ENCODE results near the gene IQSEC3. TPM values are rescaled to one million over a fixed set of nuclear protein-coding genes. Genes with fewer than 3 reads are reported as not detected.
"Not testable (repeated sequence)": the region's sequence is repeated elsewhere in the genome, so short reads cannot be mapped to it uniquely, and the experiment has no call there.

IQSEC3 gene
- total RNA-seq, 2 donors from 2014 or later: 0.16 TPM; not detected in 1

- not testable (repeated sequence) for H3K9ac ChIP-seq (ENCODE audit: low read depth in 2 of 2, low read length in 2 of 2); H3K27me3 ChIP-seq; H3K9me3 ChIP-seq
Observed at GRCh38 chr12:52902-53734, 13.4 kb upstream of the IQSEC3 start.

GRCh38 chr12:53735-54730, 12.5 kb upstream of the IQSEC3 start:
- H3K27ac ChIP-seq: no peak overlapping the region
- no peak for DNase-seq
- no peaks in the 10 kb centered on the region for H3K9me3 ChIP-seq
- TF ChIP-seq CTCF (IDR thresholded peaks at IDR 0.05): no peak
- H3K9ac ChIP-seq (ENCODE audit: low read depth in 2 of 2, low read length in 2 of 2): no peak overlapping the region
- no peaks in the 10 kb centered on the region for H3K27me3 ChIP-seq
- no peaks in the 10 kb centered on the region for H3K36me3 ChIP-seq
- H3K4me3 ChIP-seq: no peak overlapping the region
- intact Hi-C loops (cut with DNase I): no loop called here
- no peaks in the 10 kb centered on the region for H3K4me1 ChIP-seq

More at GRCh38 chr12:52902-53734, 13.4 kb upstream of the IQSEC3 start:
- intact Hi-C loops (cut with DNase I); H3K27ac ChIP-seq; H3K4me1 ChIP-seq; DNase-seq; H3K4me3 ChIP-seq; H3K36me3 ChIP-seq: not testable (repeated sequence)

- no peak for DNase-seq
- no peak overlapping the region for H3K4me3 ChIP-seq
- no peaks in the 10 kb centered on the region for H3K27me3 ChIP-seq
- no peak overlapping the region for H3K9ac ChIP-seq (ENCODE audit: low read depth in 2 of 2, low read length in 2 of 2)
- H3K4me1 ChIP-seq: no peaks in the 10 kb centered on the region
- intact Hi-C loops (cut with DNase I): no loop called here
- H3K27ac ChIP-seq: no peak overlapping the region
- no peaks in the 10 kb centered on the region for H3K36me3 ChIP-seq
- no peaks in the 10 kb centered on the region for H3K9me3 ChIP-seq
- no peak for TF ChIP-seq CTCF (IDR thresholded peaks at IDR 0.05)
Observed at GRCh38 chr12:54750-55535, 11.6 kb upstream of the IQSEC3 start.

- no peaks in the 10 kb centered on the region for H3K4me1 ChIP-seq
- H3K27ac ChIP-seq: no peak overlapping the region
- no peaks in the 10 kb centered on the region for H3K9me3 ChIP-seq
- H3K9ac ChIP-seq (ENCODE audit: low read depth in 2 of 2, low read length in 2 of 2): no peak overlapping the region
- intact Hi-C loops (cut with DNase I): no loop called here
- H3K36me3 ChIP-seq: no peaks in the 10 kb centered on the region
- H3K4me3 ChIP-seq: no peak overlapping the region
- DNase-seq: no peak
- no peak for TF ChIP-seq CTCF (IDR thresholded peaks at IDR 0.05)
- H3K27me3 ChIP-seq: no peaks in the 10 kb centered on the region
Observed at GRCh38 chr12:56683-57346, 9.8 kb upstream of the IQSEC3 start.

- no peak for DNase-seq
- Histone ChIP-seq H3K36me3 (no peaks in the 10 kb centered on the region), H3K27ac (no peak overlapping the region), H3K27me3 (no peaks in the 10 kb centered on the region), H3K9me3 (no peaks in the 10 kb centered on the region), H3K9ac (ENCODE audit: low read depth in 2 of 2, low read length in 2 of 2) (no peak overlapping the region), H3K4me1 (no peaks in the 10 kb centered on the region), H3K4me3 (no peak overlapping the region)
- no peak for TF ChIP-seq CTCF (IDR thresholded peaks at IDR 0.05)
- intact Hi-C loops (cut with DNase I): no loop called here
Observed at GRCh38 chr12:57539-57938, 9.0 kb upstream of the IQSEC3 start.

Measured in colonic mucosa (tissue), 4 donors.